GM19395 (cell line): ENCODE data around the gene TBC1D3D.
"Not testable (repeated sequence)": the region's sequence is repeated elsewhere in the genome, so short reads cannot be mapped to it uniquely, and the experiment has no call there.

Experiments
- ATAC-seq: cut with Tn5 transposase; IDR thresholded peaks from one replicate; pipeline ENCODE4 v1.9.1; 2021; ENCODE audit warnings: mild to moderate bottlenecking, moderate library complexity; ENCODE audit not compliant: unreplicated experiment

Gene TBC1D3D

GRCh38 chr17:38003676-38004075 is at the start of gene TBC1D3D:
Gene TBC1D3D (plus strand): TSS chr17:38003976. CDS start chr17:38005561, 1,585 bp downstream.
- not testable (repeated sequence) for ATAC-seq

- ATAC-seq: not testable (repeated sequence)
Observed at GRCh38 chr17:37988960-37989359, 14.8 kb upstream of the TBC1D3D start, which contains the start of gene TBC1D3L. Gene TBC1D3L (minus strand): TSS chr17:37989060. CDS start chr17:37987520, 1,540 bp downstream.
